CD14-positive monocyte (primary cell): ENCODE results near the gene ARMH1. TPM values are rescaled to one million over a fixed set of nuclear protein-coding genes. Genes with fewer than 3 reads are reported as not detected.

Source experiments
- DNase-seq, 3 donors: peaks; one replicate each; pipeline ENCODE4 v3.0.0-alpha.2; 2011 to 2022
- H2AFZ ChIP-seq: 2 replicates; pipeline ENCODE4 v1.6.0; 2012; ENCODE audit warnings: mild to moderate bottlenecking, low read depth, low read length, inconsistent platforms; ENCODE audit not compliant: insufficient read depth, poor library complexity, severe bottlenecking
- H3K27ac ChIP-seq, 2 donors: 1 replicate in 1 of 2; 2 replicates in 1 of 2; pipeline ENCODE4 v1.5.1; 2012 to 2013; ENCODE audit warnings: low read length in 2 of 2, control low read depth in 1 of 2, inconsistent platforms in 1 of 2, low read depth in 1 of 2, mild to moderate bottlenecking in 1 of 2
- H3K27me3 ChIP-seq, 2 donors: one replicate each; pipeline versions ENCODE4 v1.6.0 to v1.6.1; 2011 to 2013; ENCODE audit warnings: low read length in 2 of 2; ENCODE audit not compliant: control insufficient read depth in 2 of 2, insufficient read depth in 2 of 2
- H3K36me3 ChIP-seq, 2 donors: replicated peaks in 1 of 2; 1 replicate in 1 of 2; 2 replicates in 1 of 2; pipeline versions ENCODE4 v1.5.1 to v1.6.1; 2012 to 2013; ENCODE audit warnings: low read length in 2 of 2, control low read depth in 1 of 2, inconsistent platforms in 1 of 2, mild to moderate bottlenecking in 1 of 2; ENCODE audit not compliant: insufficient read depth in 2 of 2, control insufficient read depth in 1 of 2
- H3K4me1 ChIP-seq, 2 donors: 1 replicate in 1 of 2; 2 replicates in 1 of 2; pipeline versions ENCODE4 v1.5.1 to v1.6.1; 2012 to 2013; ENCODE audit warnings: low read length in 2 of 2, control low read depth in 1 of 2, inconsistent platforms in 1 of 2, mild to moderate bottlenecking in 1 of 2, moderate library complexity in 1 of 2; ENCODE audit not compliant: insufficient read depth in 2 of 2, control insufficient read depth in 1 of 2
- H3K4me2 ChIP-seq: replicated peaks from 2 replicates; pipeline ENCODE3; 2012; ENCODE audit warnings: low read length, moderate library complexity, mild to moderate bottlenecking; ENCODE audit not compliant: poor library complexity, severe bottlenecking; ENCODE audit errors: extremely low read depth
- H3K4me3 ChIP-seq, 3 experiments: fragments of 200-600 bp in 1 of 3; sonication (generic) in 1 of 3; replicated peaks in 1 of 3; 1 replicate in 2 of 3; 2 replicates in 1 of 3; pipeline ENCODE4 v1.5.1; 2011 to 2013; ENCODE audit warnings: low read length in 3 of 3, mild to moderate bottlenecking in 3 of 3, control low read depth in 2 of 3, low read depth in 2 of 3, inconsistent platforms in 1 of 3, moderate library complexity in 1 of 3
- H3K79me2 ChIP-seq: 2 replicates; pipeline ENCODE4 v1.6.0; 2012; ENCODE audit warnings: mild to moderate bottlenecking, control low read depth, inconsistent platforms, low read length, moderate library complexity; ENCODE audit not compliant: insufficient read depth
- H3K9ac ChIP-seq: 2 replicates; pipeline ENCODE4 v1.6.0; 2017; ENCODE audit warnings: low read length, mild to moderate bottlenecking; ENCODE audit not compliant: insufficient read depth, poor library complexity, severe bottlenecking
- H3K9me3 ChIP-seq, 2 donors: replicated peaks in 1 of 2; 1 replicate in 1 of 2; 2 replicates in 1 of 2; pipeline versions ENCODE4 v1.5.1 to v1.6.1; 2012 to 2013; ENCODE audit warnings: low read length in 2 of 2, control low read depth in 1 of 2; ENCODE audit not compliant: control insufficient read depth in 1 of 2, insufficient read depth in 1 of 2
- H4K20me1 ChIP-seq: 2 replicates; pipeline ENCODE4 v1.6.0; 2012; ENCODE audit warnings: mild to moderate bottlenecking, low read length, control low read depth, moderate library complexity; ENCODE audit not compliant: insufficient read depth
- H3K27ac Mint-ChIP-seq, 7 donors: one replicate each; pipeline ENCODE4 v1.8.0; 2020; ENCODE audit warnings: mild to moderate bottlenecking in 7 of 7, mixed read lengths in 7 of 7, moderate library complexity in 6 of 7, inconsistent platforms in 2 of 7
- H3K27me3 Mint-ChIP-seq, 3 donors: one replicate each; pipeline ENCODE4 v1.8.0; 2021 to 2022; ENCODE audit warnings: low read depth in 3 of 3, mild to moderate bottlenecking in 3 of 3, mixed read lengths in 3 of 3, moderate library complexity in 3 of 3, inconsistent platforms in 1 of 3
- H3K36me3 Mint-ChIP-seq, 2 donors: one replicate each; pipeline ENCODE4 v1.8.0; 2020; ENCODE audit warnings: mixed read lengths in 2 of 2, inconsistent platforms in 1 of 2, mild to moderate bottlenecking in 1 of 2
- H3K4me1 Mint-ChIP-seq: one replicate; pipeline ENCODE4 v1.8.0; 2020; ENCODE audit warnings: mild to moderate bottlenecking, mixed read lengths
- H3K4me3 Mint-ChIP-seq, 2 donors: one replicate each; pipeline ENCODE4 v1.8.0; 2020; ENCODE audit warnings: mild to moderate bottlenecking in 2 of 2, mixed read lengths in 2 of 2, moderate library complexity in 1 of 2
- H3K9me3 Mint-ChIP-seq, 7 donors: one replicate each; pipeline ENCODE4 v1.8.0; 2020 to 2022; ENCODE audit warnings: mixed read lengths in 7 of 7, mild to moderate bottlenecking in 6 of 7, moderate library complexity in 6 of 7, inconsistent platforms in 2 of 7
- WGBS: methylation state at CpG from one replicate; pipeline ENCODE4 v1.1.5; 2013; ENCODE audit warnings: missing lambda C conversion rate; ENCODE audit not compliant: insufficient coverage; 5-methylcytosine and 5-hydroxymethylcytosine counted together
- intact Hi-C, 2 donors: fragments of 100-400 bp; cut with micrococcal nuclease; formaldehyde crosslinking; loops; one replicate each; pipeline versions ENCODE4 v1.15.0 to v1.15.1; 2023
- polyA plus RNA-seq, 3 donors: library from polyadenylated mRNA; depleted of rRNA in 1 of 3; unstranded in 2 of 3; stranded (reverse) in 1 of 3; fragments of 300-500 nt in 2 of 3; fragments of >200 nt in 1 of 3; fragmentation: Illumina TruSeq in 2 of 3; gene quantifications; 1 replicate in 2 of 3; 2 replicates in 1 of 3; pipeline ENCODE4 v1.2.3, GENCODE V29; 2012 to 2021
- TF ChIP-seq, protein P1 (sequence below): fragments of 200-600 bp; IDR thresholded peaks from one replicate; pipeline ENCODE4 v1.8.0; 2022; ENCODE audit warnings: antibody characterized with exemption, mild to moderate bottlenecking

The ARMH1 gene
- polyA plus RNA-seq, 3 donors = 14.7 to 209 (median 15.8) TPM

DNA sequence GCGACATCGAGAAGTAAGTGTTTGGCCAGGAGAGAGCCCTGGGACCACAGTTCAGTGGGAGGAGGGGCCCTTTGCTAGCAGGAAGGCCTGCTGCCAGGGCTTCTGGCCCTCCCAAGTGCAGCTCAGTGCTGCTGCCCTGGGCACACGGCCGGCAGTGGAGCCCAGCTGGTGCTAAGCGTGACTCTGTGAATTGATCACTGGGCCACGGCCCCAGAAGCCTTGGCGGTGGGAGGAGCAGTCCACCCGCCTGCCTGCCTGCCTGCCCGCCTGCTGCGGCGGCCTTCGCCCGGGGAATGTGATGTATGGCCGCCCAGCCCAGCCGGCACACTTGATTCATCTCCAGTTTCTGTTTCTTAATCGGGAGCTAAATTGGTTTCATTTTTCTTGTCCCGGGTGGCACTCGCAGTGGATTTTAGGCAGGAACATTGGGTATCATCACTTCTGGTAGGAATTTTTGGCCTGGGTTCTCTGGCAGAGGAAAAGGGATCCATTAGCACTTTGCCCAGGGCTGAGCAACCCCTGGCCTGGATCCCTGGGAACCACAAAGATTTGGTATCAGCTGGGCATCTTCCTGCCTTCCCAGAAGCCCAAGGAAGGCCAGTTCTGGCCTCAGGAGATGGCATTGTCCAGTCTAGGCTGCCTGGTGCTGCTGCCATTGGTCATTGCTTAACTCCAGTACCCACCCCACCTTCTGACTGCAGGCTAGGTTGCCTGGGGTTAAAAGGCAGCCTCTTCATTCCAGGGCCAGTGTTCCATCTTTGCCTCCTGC, 28.9 kb upstream of the ARMH1 start:
- no peak overlapping the region for H2AFZ ChIP-seq
- H3K36me3 Mint-ChIP-seq = peaks cover 97 to 100% of the 10 kb centered on the region in 2 donors
- TF ChIP-seq, protein P1, sequence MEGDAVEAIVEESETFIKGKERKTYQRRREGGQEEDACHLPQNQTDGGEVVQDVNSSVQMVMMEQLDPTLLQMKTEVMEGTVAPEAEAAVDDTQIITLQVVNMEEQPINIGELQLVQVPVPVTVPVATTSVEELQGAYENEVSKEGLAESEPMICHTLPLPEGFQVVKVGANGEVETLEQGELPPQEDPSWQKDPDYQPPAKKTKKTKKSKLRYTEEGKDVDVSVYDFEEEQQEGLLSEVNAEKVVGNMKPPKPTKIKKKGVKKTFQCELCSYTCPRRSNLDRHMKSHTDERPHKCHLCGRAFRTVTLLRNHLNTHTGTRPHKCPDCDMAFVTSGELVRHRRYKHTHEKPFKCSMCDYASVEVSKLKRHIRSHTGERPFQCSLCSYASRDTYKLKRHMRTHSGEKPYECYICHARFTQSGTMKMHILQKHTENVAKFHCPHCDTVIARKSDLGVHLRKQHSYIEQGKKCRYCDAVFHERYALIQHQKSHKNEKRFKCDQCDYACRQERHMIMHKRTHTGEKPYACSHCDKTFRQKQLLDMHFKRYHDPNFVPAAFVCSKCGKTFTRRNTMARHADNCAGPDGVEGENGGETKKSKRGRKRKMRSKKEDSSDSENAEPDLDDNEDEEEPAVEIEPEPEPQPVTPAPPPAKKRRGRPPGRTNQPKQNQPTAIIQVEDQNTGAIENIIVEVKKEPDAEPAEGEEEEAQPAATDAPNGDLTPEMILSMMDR = no peak
- no peak for DNase-seq
- H3K9me3 ChIP-seq = no peaks in the 10 kb centered on the region
- H3K27ac ChIP-seq = no peak overlapping the region
- H3K4me3 ChIP-seq = no peak overlapping the region
- H3K4me3 Mint-ChIP-seq = no peak overlapping the region
- 97% methylated on average over 18 of the region's 18 CpGs for WGBS
- no peak overlapping the region for H3K4me2 ChIP-seq
- intact Hi-C loops = no loop called here
- H4K20me1 ChIP-seq = peaks cover 82% of the 10 kb centered on the region
- H3K4me1 ChIP-seq = no peaks in the 10 kb centered on the region
- H3K27me3 ChIP-seq = no peaks in the 10 kb centered on the region
- H3K9me3 Mint-ChIP-seq = no peaks in the 10 kb centered on the region
- peaks cover 100% of the 10 kb centered on the region in 2 donors for H3K36me3 ChIP-seq
- H3K27me3 Mint-ChIP-seq = no peaks in the 10 kb centered on the region
- peaks cover 27% of the 10 kb centered on the region for H3K79me2 ChIP-seq
- H3K27ac Mint-ChIP-seq = peak overlapping the region in 3 of 7 donors; percentile 53 to 70 (median 63)
- peaks cover 1% of the 10 kb centered on the region for H3K4me1 Mint-ChIP-seq
- no peak overlapping the region for H3K9ac ChIP-seq

DNA sequence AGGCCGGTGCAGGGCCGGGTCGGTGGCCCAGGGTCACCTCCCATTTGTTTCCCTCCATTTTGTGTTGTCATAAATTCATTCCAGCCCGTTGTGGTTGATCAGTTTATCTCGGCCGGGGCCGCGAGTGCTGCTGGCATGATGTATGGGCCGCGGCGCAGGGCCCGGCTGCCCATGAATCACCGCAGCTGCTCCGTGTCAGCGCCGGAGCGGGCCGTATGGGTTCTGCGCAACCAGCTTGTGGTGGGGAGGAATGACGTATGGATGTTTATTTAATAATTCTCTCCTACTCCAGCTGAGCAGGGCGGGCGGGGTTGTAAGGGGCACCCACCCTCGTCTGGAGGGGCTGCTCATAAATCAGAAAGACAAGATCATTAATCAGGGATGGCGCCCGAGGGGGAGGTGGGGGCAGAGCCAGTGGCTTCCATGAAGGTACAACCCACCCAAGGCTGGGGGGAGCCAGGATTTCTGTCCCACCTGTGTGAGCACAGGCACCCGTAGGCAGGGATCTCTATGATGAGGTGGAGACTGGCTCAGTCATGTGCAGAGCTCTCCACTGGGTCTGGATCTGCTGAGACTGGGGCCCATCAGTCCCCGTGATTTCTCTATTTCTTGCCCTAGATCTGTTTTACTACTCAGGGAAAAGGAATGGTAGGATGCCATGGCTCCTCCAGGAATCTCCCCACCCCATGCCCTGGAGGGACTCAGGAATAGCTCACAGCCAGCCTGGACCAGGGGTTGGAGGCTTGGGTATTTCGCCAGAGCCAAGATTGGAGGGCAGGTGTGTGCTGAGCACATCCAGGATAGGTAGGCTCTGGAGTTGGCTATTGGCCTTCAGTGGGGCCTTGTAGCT, 28.0 kb upstream of the ARMH1 start:
- no peak overlapping the region for H3K4me3 Mint-ChIP-seq
- Histone ChIP-seq H3K9ac (no peak overlapping the region), H3K9me3 (no peaks in the 10 kb centered on the region), H3K27me3 (no peaks in the 10 kb centered on the region), H3K4me3 (no peak overlapping the region), H3K79me2 (peaks cover 22% of the 10 kb centered on the region), H4K20me1 (peaks cover 80% of the 10 kb centered on the region), H3K27ac (no peak overlapping the region), H3K4me2 (no peak overlapping the region), H3K36me3 (peaks cover 100% of the 10 kb centered on the region in 2 donors), H2AFZ (no peak overlapping the region), H3K4me1 (no peaks in the 10 kb centered on the region)
- intact Hi-C loops = no loop called here
- H3K36me3 Mint-ChIP-seq = peaks cover 95 to 100% of the 10 kb centered on the region in 2 donors
- H3K27ac Mint-ChIP-seq = peak overlapping the region in 1 of 7 donors; percentile 70
- TF ChIP-seq, protein P1 = no peak
- no peaks in the 10 kb centered on the region for H3K9me3 Mint-ChIP-seq
- no peak for DNase-seq
- peaks cover 1% of the 10 kb centered on the region for H3K4me1 Mint-ChIP-seq
- no peaks in the 10 kb centered on the region for H3K27me3 Mint-ChIP-seq
- WGBS = 97% methylated on average over 12 of the region's 28 CpGs
